Panc1 (cell line): ENCODE data around the gene LAMB4. TPM values are rescaled to one million over a fixed set of nuclear protein-coding genes. Genes with fewer than 3 reads are reported as not detected.

Experiments used
- ATAC-seq: fragments of 200-7000 bp; cut with Tn5 transposase; 2 replicates; pipeline ENCODE4 v1.9.1; 2020; ENCODE audit warnings: mild to moderate bottlenecking, moderate library complexity
- BruUV-seq: library from RNA; stranded (reverse); fragments of 400-500 nt; replicated peaks from 2 replicates; lab custom pipeline; 2021; lab: Mats Ljungman, UMichigan
- CTCF ChIA-PET: fragments of 300-600 bp; sonication (Branson Sonifier 250); formaldehyde crosslinking; loops from one replicate; lab custom pipeline; 2022; ENCODE audit warnings: antibody characterized with exemption; lab: Charles Lee
- POLR2A ChIA-PET: fragments of 300-600 bp; sonication (Branson Sonifier 250); formaldehyde crosslinking; loops from one replicate; lab custom pipeline; 2022; ENCODE audit warnings: antibody characterized with exemption; lab: Charles Lee
- DNase-seq: peaks from one replicate; pipeline ENCODE4 v3.0.0-alpha.2; 2010; ENCODE audit warnings: low read depth, low spot score
- H3K27ac ChIP-seq: 2 replicates; pipeline ENCODE4 v1.5.1; 2011; ENCODE audit warnings: mild to moderate bottlenecking, low read length, inconsistent platforms
- H3K27me3 ChIP-seq: fragments of 200-500 bp; sonication (Bioruptor generic); 2 replicates; pipeline ENCODE4 v1.6.0; 2014; ENCODE audit warnings: low read length, inconsistent platforms; ENCODE audit not compliant: control insufficient read depth, insufficient read depth
- H3K36me3 ChIP-seq: fragments of 200-500 bp; sonication (Bioruptor generic); 2 replicates; pipeline ENCODE4 v1.5.1; 2014; ENCODE audit warnings: inconsistent platforms, mild to moderate bottlenecking, low read length, moderate library complexity; ENCODE audit not compliant: control insufficient read depth, insufficient read depth
- H3K4me1 ChIP-seq: 2 replicates; pipeline ENCODE4 v1.5.1; 2011; ENCODE audit warnings: inconsistent platforms, mild to moderate bottlenecking, low read length, moderate library complexity; ENCODE audit not compliant: control insufficient read depth, insufficient read depth
- H3K4me3 ChIP-seq, 2 experiments: 2 replicates each; pipeline ENCODE4 v1.5.1; 2011 to 2012; ENCODE audit warnings: low read depth in 2 of 2, low read length in 2 of 2, mild to moderate bottlenecking in 2 of 2, inconsistent platforms in 1 of 2, moderate library complexity in 1 of 2
- H3K9me3 ChIP-seq: fragments of 200-500 bp; sonication (Bioruptor generic); 2 replicates; pipeline ENCODE4 v1.5.1; 2014; ENCODE audit warnings: low read depth, mild to moderate bottlenecking, inconsistent platforms, low read length, moderate library complexity; ENCODE audit not compliant: control insufficient read depth, insufficient read depth
- POLR2AphosphoS5 ChIP-seq: IDR thresholded peaks from 2 replicates; pipeline ENCODE4 v1.6.1; 2012; ENCODE audit warnings: mild to moderate bottlenecking, low read depth, low read length, moderate library complexity
- SIN3A ChIP-seq: IDR thresholded peaks from 2 replicates; pipeline ENCODE4 v1.6.1; 2012; ENCODE audit warnings: low read depth, mild to moderate bottlenecking, low read length, moderate library complexity, borderline replicate concordance; ENCODE audit not compliant: insufficient read depth
- TCF7L2 ChIP-seq: IDR thresholded peaks from 2 replicates; pipeline ENCODE4 v1.6.1; 2011; ENCODE audit warnings: mild to moderate bottlenecking, low read depth, low read length, inconsistent platforms
- in situ Hi-C: cut with HindIII; loops from 2 replicates; pipeline ENCODE4 v1.10.0; 2016; ENCODE audit warnings: low sequenced_read_pairs, low pct_unique_long_range_greater_than_20kb
- intact Hi-C: fragments of 100-400 bp; cut with micrococcal nuclease; formaldehyde crosslinking; loops from one replicate; pipeline ENCODE4 v1.10.0; 2022; ENCODE audit not compliant: unreplicated experiment
- total RNA-seq: library from RNA; stranded (reverse); gene quantifications from one replicate; pipeline ENCODE4 v1.2.1, GENCODE V29; 2021; ENCODE audit not compliant: unreplicated experiment
- TF ChIP-seq, protein P1 (sequence below): fragments of 450-650 bp; IDR thresholded peaks from 2 replicates; pipeline ENCODE4 v1.5.1; 2017; ENCODE audit warnings: mild to moderate bottlenecking
- TF ChIP-seq, protein P2 (sequence below), 2 experiments: IDR thresholded peaks; 2 replicates each; pipeline ENCODE4 v1.6.1; 2011 to 2012; ENCODE audit warnings: low read depth in 2 of 2, control low read depth in 1 of 2, low read length in 1 of 2, mild to moderate bottlenecking in 1 of 2, moderate library complexity in 1 of 2; ENCODE audit not compliant: insufficient read depth in 1 of 2

The LAMB4 gene
- total RNA-seq, 1 experiment from 2014 or later, result not detected

DNA sequence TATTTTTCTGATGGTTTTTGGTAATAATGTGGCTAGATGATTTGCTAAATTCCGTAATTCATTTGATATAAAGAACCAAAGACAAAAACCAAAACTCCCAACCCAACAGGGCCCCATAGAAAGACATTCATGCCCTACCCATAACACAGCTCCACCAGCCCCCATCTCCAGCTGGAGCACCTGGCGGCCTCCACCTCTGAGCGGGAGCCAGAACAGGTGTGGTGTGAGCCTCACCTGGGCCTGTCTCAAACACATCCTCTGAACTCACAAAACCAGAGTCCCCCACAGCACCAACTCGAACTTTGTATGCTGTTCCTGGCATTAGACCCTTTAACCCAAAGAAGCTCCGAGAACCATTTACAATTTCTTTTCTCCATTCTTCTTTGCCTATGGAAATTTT lies 36.5 kb upstream of the LAMB4 start:
- ChIA-PET POLR2A (no interaction called here), CTCF (no interaction called here)
- Histone ChIP-seq H3K27me3 (peaks cover 5% of the 10 kb centered on the region; the same call in 1 of the 2 replicates), H3K9me3 (no peaks in the 10 kb centered on the region), H3K4me1 (no peaks in the 10 kb centered on the region), H3K27ac (no peak overlapping the region), H3K36me3 (no peaks in the 10 kb centered on the region), H3K4me3 (no peak overlapping the region)
- BruUV-seq, result no TSS peak
- in situ Hi-C loops, result no loop called here
- intact Hi-C loops, result no loop called here
- DNase-seq (no peak), ATAC-seq (no peak)
- TF ChIP-seq, protein P1, sequence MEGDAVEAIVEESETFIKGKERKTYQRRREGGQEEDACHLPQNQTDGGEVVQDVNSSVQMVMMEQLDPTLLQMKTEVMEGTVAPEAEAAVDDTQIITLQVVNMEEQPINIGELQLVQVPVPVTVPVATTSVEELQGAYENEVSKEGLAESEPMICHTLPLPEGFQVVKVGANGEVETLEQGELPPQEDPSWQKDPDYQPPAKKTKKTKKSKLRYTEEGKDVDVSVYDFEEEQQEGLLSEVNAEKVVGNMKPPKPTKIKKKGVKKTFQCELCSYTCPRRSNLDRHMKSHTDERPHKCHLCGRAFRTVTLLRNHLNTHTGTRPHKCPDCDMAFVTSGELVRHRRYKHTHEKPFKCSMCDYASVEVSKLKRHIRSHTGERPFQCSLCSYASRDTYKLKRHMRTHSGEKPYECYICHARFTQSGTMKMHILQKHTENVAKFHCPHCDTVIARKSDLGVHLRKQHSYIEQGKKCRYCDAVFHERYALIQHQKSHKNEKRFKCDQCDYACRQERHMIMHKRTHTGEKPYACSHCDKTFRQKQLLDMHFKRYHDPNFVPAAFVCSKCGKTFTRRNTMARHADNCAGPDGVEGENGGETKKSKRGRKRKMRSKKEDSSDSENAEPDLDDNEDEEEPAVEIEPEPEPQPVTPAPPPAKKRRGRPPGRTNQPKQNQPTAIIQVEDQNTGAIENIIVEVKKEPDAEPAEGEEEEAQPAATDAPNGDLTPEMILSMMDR, result no peak
- TF ChIP-seq SIN3A (no peak), TCF7L2 (no peak), POLR2AphosphoS5 (no peak)
- TF ChIP-seq, protein P2, sequence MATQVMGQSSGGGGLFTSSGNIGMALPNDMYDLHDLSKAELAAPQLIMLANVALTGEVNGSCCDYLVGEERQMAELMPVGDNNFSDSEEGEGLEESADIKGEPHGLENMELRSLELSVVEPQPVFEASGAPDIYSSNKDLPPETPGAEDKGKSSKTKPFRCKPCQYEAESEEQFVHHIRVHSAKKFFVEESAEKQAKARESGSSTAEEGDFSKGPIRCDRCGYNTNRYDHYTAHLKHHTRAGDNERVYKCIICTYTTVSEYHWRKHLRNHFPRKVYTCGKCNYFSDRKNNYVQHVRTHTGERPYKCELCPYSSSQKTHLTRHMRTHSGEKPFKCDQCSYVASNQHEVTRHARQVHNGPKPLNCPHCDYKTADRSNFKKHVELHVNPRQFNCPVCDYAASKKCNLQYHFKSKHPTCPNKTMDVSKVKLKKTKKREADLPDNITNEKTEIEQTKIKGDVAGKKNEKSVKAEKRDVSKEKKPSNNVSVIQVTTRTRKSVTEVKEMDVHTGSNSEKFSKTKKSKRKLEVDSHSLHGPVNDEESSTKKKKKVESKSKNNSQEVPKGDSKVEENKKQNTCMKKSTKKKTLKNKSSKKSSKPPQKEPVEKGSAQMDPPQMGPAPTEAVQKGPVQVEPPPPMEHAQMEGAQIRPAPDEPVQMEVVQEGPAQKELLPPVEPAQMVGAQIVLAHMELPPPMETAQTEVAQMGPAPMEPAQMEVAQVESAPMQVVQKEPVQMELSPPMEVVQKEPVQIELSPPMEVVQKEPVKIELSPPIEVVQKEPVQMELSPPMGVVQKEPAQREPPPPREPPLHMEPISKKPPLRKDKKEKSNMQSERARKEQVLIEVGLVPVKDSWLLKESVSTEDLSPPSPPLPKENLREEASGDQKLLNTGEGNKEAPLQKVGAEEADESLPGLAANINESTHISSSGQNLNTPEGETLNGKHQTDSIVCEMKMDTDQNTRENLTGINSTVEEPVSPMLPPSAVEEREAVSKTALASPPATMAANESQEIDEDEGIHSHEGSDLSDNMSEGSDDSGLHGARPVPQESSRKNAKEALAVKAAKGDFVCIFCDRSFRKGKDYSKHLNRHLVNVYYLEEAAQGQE (IDR thresholded peaks at IDR 0.05; ENCODE audit: insufficient read depth in 1 of 2, low read depth in 2 of 2, low read length in 1 of 2), result no peak

DNA sequence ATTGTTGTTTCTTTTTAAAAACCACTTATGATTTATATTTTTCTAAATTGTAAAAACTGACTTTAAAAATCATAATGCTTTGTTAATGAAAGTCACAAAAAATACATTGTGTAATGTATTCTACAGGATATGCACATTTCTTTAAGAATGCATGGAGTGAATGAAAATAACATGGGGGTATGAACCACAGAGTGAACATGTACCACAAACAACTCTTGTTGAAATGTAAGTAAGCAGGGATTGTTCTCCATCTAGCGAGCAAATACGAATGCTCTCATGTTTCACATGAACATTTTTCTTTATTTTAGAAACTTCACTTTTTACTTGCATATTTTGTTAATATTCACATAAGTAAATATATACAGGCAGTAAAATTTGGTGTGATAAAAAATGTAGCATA lies 35.6 kb upstream of the LAMB4 start:
- intact Hi-C loops (no loop called here), in situ Hi-C loops (no loop called here)
- CTCF ChIA-PET, result no interaction called here
- DNase-seq, result no peak
- POLR2A ChIA-PET, result no interaction called here
- no peak overlapping the region for H3K4me3 ChIP-seq
- H3K9me3 ChIP-seq, result no peaks in the 10 kb centered on the region
- TF ChIP-seq TCF7L2 (no peak), POLR2AphosphoS5 (no peak), SIN3A (no peak)
- TF ChIP-seq, protein P2 (IDR thresholded peaks at IDR 0.05; ENCODE audit: insufficient read depth in 1 of 2, low read depth in 2 of 2, low read length in 1 of 2), result no peak
- TF ChIP-seq, protein P1, result no peak
- ATAC-seq, result no peak
- H3K4me1 ChIP-seq, result no peaks in the 10 kb centered on the region
- H3K27ac ChIP-seq, result no peak overlapping the region
- no peaks in the 10 kb centered on the region for H3K36me3 ChIP-seq
- no TSS peak for BruUV-seq
- H3K27me3 ChIP-seq, result peaks cover 9% of the 10 kb centered on the region; the same call in 1 of the 2 replicates
